Cardiac muscle cell (in vitro differentiated cells and primary cell): Measurements from ENCODE around the gene TMEM14C. TPM values are rescaled to one million over a fixed set of nuclear protein-coding genes. Genes with fewer than 3 reads are reported as not detected.
A peak's percentile ranks its signal among the peaks of the same experiment; 100 is the strongest.
"Not testable (repeated sequence)": the region's sequence is repeated elsewhere in the genome, so short reads cannot be mapped to it uniquely, and the experiment has no call there.

Experiments
- DNase-seq, 2 donors: peaks; one replicate each; pipeline versions ENCODE4 v3.0.0 to v3.0.0-alpha.2; 2010 to 2017; ENCODE audit warnings: low read depth in 1 of 2, low spot score in 1 of 2
- H3K27ac ChIP-seq: fragments of 200-600 bp; sonication (generic); 2 replicates; pipeline ENCODE4 v1.5.1; 2016
- H3K27me3 ChIP-seq: fragments of 200-600 bp; sonication (generic); 2 replicates; pipeline ENCODE4 v1.6.0; 2016; ENCODE audit warnings: control low read depth
- H3K36me3 ChIP-seq: fragments of 200-600 bp; sonication (generic); 2 replicates; pipeline ENCODE4 v1.5.1; 2016; ENCODE audit warnings: control low read depth
- H3K4me1 ChIP-seq: fragments of 200-600 bp; sonication (generic); 2 replicates; pipeline ENCODE4 v1.8.1; 2017; ENCODE audit warnings: low read depth, mild to moderate bottlenecking, mixed run types
- H3K4me3 ChIP-seq: fragments of 200-600 bp; sonication (generic); 2 replicates; pipeline ENCODE4 v1.5.1; 2016; ENCODE audit warnings: mild to moderate bottlenecking
- H3K9me3 ChIP-seq: fragments of 200-600 bp; sonication (generic); 2 replicates; pipeline ENCODE4 v1.5.1; 2017; ENCODE audit warnings: low read depth, mild to moderate bottlenecking, control low read depth
- polyA plus RNA-seq: library from polyadenylated mRNA; unstranded; fragments of >200 nt; fragmentation: Nextera tagmentation; extraction: Ambion mirVana; gene quantifications from 2 replicates; pipeline ENCODE4 v1.2.1, GENCODE V29; 2016
- total RNA-seq: library from RNA; depleted of rRNA; stranded (reverse); fragments of >200 nt; gene quantifications from 2 replicates; pipeline ENCODE4 v1.2.3, GENCODE V29; 2016
- TF ChIP-seq, protein P1 (sequence below): IDR thresholded peaks from 2 replicates; pipeline ENCODE4 v1.5.1; 2012; ENCODE audit warnings: low read depth, mild to moderate bottlenecking, low read length

The TMEM14C gene
- total and polyA plus RNA-seq, 2 experiments from 2014 or later: 141 to 441 TPM

DNA sequence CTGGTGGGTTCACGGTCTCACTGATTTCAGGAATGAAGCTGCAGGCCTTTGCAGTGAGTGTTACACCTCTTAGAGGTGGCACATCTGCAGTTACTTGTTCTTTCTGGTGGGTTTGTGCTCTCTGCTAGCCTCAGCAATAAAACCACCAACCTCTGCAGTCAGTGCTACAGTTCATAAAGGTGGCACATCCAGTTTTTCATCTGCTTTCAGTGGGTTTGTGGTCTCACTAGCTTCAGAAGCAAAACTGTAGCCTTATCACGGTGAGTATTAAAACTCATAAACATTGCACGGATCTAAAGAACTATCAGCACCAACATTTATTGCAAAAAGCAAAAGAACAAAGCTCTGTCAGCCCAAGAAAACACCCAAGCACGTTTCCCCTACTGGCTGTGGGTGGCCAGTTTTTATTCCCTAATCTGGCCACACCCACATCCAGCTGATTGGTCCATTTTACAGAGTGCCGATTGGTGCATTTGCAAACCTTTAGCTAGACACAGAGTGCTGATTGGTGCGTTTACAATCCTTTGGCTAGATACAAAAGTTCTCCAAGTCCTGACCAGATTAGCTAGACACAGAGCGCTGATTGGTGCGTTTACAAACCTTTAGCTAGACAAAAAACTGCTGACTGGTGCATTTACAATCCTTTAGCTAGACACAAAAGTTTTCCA, 3.4 kb upstream of the TMEM14C start:
- TF ChIP-seq, protein P1, sequence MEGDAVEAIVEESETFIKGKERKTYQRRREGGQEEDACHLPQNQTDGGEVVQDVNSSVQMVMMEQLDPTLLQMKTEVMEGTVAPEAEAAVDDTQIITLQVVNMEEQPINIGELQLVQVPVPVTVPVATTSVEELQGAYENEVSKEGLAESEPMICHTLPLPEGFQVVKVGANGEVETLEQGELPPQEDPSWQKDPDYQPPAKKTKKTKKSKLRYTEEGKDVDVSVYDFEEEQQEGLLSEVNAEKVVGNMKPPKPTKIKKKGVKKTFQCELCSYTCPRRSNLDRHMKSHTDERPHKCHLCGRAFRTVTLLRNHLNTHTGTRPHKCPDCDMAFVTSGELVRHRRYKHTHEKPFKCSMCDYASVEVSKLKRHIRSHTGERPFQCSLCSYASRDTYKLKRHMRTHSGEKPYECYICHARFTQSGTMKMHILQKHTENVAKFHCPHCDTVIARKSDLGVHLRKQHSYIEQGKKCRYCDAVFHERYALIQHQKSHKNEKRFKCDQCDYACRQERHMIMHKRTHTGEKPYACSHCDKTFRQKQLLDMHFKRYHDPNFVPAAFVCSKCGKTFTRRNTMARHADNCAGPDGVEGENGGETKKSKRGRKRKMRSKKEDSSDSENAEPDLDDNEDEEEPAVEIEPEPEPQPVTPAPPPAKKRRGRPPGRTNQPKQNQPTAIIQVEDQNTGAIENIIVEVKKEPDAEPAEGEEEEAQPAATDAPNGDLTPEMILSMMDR: no peak
- Histone ChIP-seq H3K27ac (no peak overlapping the region), H3K9me3 (no peaks in the 10 kb centered on the region), H3K36me3 (no peaks in the 10 kb centered on the region), H3K4me1 (peaks cover 7% of the 10 kb centered on the region), H3K4me3 (no peak overlapping the region), H3K27me3 (no peaks in the 10 kb centered on the region)
- peak in 1 of 2 donors; percentile 19 for DNase-seq

DNA sequence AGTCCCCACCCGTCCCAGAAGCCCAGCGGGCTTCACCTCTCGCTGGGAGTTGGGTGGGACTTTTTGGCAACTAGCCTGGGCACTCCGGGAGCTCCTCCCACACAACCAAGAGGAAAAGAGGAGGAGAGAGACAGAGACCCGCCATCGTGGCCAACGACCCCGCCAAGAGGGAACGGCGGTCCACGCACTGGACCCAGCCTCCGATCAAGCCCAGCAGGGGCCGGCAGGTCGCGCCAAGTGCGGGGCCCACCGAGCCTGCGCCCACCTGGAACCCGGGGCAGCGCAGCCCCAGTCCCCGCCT, 3.0 kb upstream of the TMEM14C start:
- no peak overlapping the region for H3K27ac ChIP-seq
- peaks cover 12% of the 10 kb centered on the region for H3K4me1 ChIP-seq
- H3K9me3 ChIP-seq: no peaks in the 10 kb centered on the region
- H3K36me3 ChIP-seq: no peaks in the 10 kb centered on the region
- TF ChIP-seq, protein P1: no peak
- peak in 1 of 2 donors; percentile 25 for DNase-seq
- H3K4me3 ChIP-seq: no peak overlapping the region
- no peaks in the 10 kb centered on the region for H3K27me3 ChIP-seq

DNA sequence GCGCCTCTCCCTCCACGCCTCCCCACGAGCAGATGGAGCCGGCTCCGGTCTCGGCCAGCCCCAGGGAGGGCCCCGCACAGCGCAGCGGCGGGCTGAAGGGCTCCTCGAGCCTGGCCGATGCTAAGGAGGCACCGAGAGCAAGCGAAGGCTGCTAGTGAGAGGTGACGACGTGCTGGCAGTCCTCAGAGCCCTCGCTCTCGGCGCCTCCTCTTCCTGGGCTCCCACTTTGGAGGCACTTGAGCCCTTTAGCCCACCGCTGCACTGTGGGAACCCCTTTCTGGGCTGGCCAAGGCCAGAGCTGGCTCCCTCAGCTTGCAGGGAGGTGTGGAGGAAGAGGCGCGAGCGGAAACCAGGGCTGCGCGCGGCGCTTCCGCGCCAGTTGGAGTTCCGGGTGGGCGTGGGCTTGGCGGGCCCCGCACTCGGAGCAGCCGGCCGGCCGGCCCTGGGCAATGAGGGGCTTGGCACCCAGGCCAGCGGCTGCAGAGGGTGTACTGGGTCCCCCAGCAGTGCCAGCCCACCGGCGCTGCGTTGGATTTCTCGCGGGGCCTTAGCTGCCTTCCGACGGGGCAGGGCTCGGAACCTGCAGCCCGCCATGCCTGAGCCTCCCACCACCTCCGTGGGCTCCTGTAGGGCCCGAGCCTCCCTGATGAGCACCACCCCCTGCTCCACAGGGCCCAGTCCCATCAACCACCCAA, 2.5 kb upstream of the TMEM14C start:
- H3K36me3 ChIP-seq: peaks cover under 1% of the 10 kb centered on the region
- H3K9me3 ChIP-seq: no peaks in the 10 kb centered on the region
- no peak overlapping the region for H3K4me3 ChIP-seq
- no peak overlapping the region for H3K27ac ChIP-seq
- peaks cover 17% of the 10 kb centered on the region for H3K4me1 ChIP-seq
- peak in 1 of 2 donors; percentile 35 for DNase-seq
- H3K27me3 ChIP-seq: no peaks in the 10 kb centered on the region
- TF ChIP-seq, protein P1: no peak

GRCh38 chr6:10720960-10721849, 1.7 kb upstream of the TMEM14C start:
- not testable (repeated sequence) for H3K9me3 ChIP-seq, H3K4me3 ChIP-seq, H3K27me3 ChIP-seq, DNase-seq, H3K36me3 ChIP-seq
- H3K27ac ChIP-seq: peak overlapping the region; percentile 4
- H3K4me1 ChIP-seq: peaks cover 23% of the 10 kb centered on the region

DNA sequence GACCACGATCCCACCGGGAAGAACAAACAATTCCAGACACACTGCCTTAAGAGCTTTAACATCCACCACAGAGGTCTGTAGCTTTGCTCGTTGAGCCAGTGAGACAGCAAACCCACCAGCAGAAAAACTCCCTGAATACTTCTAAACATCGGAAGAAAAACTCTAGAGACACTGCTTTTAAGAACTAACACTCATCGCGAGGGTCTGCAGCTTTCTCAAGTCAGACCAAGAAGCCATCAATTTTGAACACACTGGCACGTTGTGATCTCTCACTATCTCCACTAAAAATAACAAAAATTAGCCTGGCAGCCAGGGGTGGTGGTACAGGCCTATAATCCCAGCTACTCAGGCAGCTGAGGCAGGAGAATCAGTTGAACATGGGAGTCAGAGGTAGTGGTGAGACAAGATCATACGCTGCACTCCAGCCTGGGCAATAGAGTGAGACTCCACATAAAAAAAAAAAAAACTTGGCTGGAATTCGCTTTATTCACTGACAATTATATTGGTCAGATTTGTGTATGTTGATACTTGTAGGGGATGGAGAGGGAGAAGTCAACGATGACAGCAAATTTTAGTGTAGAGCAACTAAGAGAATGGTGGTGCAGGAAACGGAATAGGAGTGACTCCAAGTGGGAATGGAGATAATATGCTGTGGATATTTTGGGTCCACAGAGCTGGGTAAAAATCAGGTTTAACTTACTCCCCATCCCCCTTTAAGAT, 860 bp upstream of the TMEM14C start:
- peak overlapping the region; percentile 84 for H3K27ac ChIP-seq
- H3K27me3 ChIP-seq: no peaks in the 10 kb centered on the region
- peak overlapping the region; percentile 6 for H3K4me3 ChIP-seq
- peaks cover 4% of the 10 kb centered on the region for H3K36me3 ChIP-seq
- DNase-seq: no peak
- no peaks in the 10 kb centered on the region for H3K9me3 ChIP-seq
- peaks cover 23% of the 10 kb centered on the region for H3K4me1 ChIP-seq
- TF ChIP-seq, protein P1: no peak
